GM19467 (cell line): ENCODE measurements around the gene ADISSP.
"Not testable (repeated sequence)": the region's sequence is repeated elsewhere in the genome, so short reads cannot be mapped to it uniquely, and the experiment has no call there.

ENCODE experiments used
- ATAC-seq: cut with Tn5 transposase; IDR thresholded peaks from one replicate; pipeline ENCODE4 v1.9.1; 2021; ENCODE audit warnings: mild to moderate bottlenecking, moderate library complexity; ENCODE audit not compliant: unreplicated experiment

ADISSP gene

DNA sequence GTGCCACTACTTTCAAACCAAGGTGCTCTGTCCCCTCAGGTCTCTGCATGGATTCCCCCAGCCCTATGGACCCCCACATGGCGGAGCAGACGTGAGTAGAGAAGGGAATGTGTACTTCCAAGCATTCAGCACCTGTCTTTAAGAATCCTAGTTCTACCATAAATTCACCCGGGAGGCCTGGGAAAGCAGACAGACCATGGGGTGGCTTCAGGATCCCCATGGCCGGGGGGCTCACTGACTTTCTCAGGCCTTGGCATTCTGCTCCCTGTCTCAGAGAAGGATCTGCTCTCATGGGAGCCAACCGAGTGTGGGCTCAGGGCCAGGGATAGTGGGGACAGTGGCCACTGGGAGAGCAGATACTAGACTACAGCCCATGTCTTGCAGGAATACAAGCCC, 30.8 kb upstream of the ADISSP start:
- ATAC-seq: no peak

DNA sequence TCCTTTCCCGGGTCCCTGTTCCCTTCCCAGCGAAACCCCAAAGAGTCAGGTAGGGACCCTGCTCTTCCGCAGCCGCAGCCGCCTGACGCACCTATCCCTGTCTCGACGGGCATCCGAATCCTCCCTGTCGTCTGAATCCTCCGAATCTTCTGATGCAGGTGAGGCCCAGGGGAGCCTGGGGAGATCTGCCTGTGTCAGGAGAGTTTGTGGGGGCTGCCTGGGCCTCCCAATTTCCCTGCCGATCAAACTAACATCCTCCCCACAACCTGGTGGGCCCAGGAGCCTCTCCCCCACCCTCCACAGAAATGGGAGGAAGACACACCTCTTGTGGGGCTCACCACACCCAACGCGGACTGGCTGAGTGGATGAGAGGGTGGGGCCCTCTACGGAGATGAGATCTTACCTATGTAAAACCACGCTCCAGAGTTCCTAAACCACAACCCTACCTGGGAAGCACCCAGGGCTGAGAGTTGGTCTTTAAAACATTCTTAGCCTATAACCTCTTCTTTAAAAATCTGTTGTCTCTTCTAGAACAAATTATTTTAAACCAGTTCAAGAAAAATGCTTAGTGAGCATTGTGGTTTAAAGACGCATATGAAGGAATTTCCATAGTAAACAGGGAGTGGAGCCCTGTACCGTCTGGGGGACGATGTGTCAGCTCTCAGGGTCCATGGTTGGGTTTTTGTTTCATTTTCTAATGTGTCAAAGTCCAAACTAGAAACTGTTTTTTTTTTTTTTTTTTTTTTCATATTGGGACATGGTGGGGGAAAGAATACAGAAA, 30.2 kb upstream of the ADISSP start:
- no peak for ATAC-seq

DNA sequence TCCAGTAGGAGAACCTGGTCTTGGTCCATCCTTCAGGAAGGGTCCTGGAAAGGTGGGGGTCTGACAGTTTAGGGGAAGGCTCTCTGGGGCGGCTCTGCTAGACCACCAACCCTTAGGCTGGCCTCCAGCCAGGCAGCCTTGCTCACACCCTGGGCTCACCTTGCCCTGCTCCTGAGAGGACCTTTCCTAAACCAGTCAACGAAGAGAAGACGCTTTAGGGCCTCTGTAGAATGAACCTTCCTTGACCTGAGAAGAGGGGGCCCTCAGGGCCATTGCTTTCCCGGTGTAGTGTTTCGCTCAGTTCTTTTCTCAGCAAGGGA, 29.6 kb upstream of the ADISSP start:
- no peak for ATAC-seq

DNA sequence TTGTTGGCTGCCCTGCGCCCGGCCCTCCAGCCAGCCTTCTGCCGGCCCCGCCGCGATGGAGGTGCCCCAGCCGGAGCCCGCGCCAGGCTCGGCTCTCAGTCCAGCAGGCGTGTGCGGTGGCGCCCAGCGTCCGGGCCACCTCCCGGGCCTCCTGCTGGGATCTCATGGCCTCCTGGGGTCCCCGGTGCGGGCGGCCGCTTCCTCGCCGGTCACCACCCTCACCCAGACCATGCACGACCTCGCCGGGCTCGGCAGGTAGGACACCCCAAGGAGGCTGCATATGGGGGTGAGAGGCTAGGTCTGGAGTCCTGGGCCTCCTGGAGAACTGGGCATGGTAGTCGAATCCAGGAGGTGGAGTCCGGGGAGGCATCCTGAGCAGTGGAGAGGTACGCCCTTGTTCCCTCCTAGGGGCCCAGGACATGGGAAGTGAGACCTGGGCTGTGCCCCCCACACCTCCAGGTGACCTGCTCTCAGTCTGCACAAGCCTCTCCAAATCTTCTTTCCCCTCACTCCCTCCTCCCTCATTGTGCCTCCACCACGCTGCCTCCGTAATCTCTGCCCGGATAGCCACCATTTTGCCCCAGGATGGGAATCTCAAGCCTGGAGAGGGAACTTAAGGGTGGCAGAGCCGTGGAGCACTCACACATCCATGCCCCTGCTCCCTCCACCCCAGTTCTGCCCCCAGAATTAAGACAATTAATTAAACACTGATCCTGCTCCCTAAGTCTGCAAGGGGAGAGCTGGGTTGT, 29.1 kb upstream of the ADISSP start:
- peak; percentile 3 for ATAC-seq

DNA sequence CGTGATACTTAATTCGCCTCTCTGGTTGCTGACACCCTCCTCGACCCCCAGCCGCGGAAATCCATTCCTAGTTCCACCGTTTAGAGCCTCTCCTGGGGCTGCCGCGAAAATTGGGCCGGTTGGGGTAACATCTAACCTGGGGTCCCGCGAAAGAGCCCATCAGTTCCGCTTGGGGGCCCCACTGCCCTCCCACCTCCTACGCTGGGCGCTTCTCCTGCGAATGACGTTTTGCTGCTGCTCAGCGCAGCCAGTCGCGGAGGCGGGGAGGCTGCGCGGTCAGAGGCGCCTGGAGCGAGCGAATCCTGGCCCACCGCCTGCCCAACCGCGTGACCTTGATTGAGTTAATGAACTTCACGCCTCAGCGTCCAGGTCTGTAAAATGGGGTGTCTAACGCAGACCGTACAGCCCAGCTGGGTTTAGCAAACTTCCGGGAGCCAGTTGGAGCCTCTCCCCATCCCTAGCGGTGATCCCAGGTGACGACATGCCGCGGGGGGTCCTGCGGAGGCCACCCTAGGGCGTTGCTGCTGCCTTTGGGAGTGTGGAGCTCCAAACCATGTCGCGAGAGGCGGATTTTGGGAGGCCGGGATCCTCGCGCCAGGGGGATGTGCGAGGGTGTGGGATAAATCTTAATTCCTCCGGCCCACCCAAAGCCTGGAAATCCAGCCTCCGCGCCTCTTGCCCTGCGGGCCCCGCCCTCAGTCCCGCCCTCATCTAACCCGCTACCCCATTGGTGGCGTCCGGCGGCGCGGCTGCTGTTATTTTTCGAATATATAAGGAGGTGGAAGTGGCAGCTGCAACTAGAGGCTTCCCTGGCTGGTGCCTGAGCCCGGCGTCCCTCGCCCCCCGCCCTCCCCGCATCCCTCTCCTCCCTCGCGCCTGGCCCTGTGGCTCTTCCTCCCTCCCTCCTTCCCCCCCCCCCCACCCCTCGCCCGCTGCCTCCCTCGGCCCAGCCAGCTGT, 28.2 kb upstream of the ADISSP start, which contains the start of gene CDC25B:
CDC25B (plus strand) TSS at position 800 of the 958 bp plus-strand sequence. CDS start 222 bp downstream, outside the sequence.
- peak; percentile 47 for ATAC-seq

DNA sequence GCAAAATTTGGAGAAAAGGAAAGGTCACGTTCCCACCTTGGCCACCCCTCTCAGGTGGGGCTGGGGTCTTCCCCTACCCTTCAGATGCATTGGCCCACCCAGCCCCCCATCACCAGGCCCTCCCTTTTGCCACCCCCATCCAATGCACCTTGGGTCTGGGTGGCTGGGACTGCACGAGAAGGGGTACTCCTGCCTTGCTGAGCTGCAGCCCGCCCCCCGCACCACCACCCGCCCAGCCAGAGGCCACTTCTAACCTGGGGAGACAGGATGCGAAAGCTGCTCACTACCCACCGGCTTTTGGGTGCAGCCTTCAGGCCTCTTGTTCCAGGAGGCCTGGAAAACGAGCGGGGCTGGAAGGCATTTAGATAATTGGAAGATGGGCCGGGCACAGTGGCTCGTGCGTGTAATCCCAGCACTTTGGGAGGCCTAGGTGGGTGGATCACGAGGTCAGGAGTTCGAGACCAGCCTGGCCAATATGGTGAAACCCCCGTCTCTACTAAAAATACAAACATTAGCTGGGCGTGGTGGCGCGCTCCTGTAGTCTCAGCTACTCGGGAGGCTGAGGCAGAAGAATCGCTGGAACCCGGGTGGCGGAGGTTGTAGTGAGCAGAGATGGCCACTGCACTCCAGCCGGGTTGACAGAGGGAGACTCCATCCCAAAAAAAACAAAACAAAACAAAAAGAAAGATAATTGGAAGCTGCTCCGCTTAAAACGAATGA, 27.3 kb upstream of the ADISSP start:
- no peak for ATAC-seq

DNA sequence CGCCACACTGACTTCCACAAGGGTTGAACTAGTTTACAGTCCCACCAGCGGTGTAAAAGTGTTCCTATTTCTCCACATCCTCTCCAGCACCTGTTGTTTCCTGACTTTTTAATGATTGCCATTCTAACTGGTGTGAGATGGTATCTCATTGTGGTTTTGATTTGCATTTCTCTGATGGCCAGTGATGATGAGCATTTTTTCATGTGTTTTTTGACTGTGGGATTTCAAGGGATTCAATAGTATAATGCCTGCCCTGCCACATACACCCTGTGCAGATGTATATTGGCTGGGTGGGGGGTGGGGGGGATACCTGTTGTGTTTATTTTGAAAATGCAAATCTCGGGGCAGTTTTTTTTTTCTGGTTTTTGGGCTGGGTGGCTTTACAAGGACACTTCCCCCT, 26.6 kb upstream of the ADISSP start:
- not testable (repeated sequence) for ATAC-seq

DNA sequence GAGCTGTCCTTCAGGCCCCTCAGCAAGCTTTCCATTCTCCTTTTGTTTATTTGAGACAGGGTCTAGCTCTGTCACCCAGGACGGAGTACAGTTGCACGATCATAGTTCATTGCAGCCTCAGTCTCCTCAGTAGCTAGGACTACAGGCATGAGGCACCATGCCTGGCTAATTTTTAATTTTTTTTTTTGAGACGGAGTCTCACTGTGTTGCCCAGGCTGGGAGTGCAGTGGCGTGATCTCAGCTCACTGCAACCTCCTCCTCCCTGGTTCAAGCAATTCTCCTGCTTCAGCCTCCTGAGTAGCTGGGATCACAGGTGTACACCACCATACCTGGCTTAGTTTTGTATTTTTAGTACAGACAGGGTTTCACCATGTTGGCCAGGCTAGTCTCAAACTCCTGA, 21.6 kb upstream of the ADISSP start:
- not testable (repeated sequence) for ATAC-seq

DNA sequence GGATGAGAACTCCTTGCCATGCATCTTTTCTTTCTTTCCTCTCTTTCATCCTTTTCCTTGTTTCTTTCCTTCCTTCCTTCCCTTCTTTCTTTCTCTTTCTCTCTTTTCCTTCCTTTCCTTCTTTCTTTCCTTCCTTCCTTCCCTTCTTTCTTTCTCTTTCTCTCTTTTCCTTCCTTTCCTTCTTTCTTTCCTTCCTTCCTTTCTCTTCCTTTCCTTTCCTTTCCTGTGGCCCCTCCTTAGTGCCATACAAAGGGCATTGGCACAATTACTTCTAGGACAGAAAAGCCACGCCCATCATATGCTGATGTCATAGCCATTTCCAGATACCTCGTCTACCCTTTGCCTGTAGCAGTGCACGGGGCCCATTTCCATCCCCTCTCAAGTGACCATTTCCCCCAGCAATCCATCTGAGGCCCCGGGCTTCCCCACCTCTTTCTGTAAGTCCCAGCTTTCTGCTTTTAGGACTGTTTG, 21.2 kb upstream of the ADISSP start:
- no peak for ATAC-seq

DNA sequence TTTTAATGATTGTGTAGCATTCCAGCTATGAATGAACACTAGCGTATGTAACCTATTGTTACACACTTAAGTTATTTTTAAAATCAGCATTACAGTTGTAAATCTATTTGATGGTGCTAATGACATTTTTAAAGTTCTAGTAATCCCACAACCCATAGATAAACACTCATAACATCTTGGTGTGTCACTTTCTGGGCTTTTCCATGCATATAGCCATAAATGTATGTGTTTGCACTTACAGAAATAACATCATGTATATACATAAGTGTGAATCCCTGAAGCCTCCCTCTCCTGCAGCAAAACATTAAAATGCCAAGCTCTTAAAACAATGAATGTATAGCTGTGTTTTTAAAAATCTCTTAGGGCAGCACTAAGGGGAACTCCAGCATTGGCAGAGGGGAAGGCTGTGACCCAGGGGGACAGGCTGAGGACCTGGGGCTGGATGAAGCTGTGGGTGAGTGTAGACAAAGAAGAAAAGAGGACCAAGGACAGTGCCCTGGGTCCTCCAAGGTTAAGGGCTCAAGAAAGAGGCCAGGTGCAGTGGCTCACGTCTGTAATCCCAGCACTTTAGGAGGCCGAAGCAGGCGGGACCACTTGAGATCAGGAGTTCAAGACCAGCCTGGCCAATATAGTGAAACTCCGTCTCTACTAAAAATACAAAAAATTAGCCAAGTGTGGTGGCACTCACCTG, 19.9 kb upstream of the ADISSP start:
- ATAC-seq: no peak

DNA sequence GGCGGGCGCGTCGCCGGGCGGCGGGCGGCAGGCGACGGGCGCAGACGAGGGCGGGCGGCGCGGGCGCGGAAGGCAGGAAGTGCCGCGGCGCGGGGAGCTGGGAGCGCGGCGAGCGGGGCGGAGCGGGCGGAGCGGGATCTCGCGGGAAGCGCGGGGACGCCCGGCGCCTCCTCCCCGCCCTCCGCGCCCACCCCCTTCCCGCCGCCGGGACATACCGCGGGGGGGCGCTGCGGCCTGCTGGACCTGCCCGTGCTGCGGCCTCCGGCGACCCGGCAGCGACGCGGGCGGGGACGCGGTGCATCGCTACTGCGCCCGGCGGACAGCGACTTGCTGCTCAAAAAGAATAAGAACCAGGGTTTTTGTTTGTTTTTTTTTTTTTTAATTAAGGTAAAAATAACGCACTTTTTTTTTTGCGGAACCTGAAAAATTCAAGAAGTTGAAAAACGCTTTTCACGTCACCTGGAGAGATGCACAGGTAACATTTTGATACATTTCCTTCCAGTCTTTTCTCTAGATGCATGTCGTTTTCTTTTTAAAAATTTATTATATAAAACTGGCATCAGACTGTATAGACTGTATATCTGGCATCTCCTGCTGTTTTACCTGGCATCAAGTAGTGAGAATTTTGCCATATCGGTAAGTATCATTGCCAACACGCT, 19.2 kb upstream of the ADISSP start, which contains the start of gene CENPB:
CENPB (minus strand) TSS at position 76 of the 659 bp plus-strand sequence. CDS start 257 bp downstream, outside the sequence.
- peak; percentile 71 for ATAC-seq

DNA sequence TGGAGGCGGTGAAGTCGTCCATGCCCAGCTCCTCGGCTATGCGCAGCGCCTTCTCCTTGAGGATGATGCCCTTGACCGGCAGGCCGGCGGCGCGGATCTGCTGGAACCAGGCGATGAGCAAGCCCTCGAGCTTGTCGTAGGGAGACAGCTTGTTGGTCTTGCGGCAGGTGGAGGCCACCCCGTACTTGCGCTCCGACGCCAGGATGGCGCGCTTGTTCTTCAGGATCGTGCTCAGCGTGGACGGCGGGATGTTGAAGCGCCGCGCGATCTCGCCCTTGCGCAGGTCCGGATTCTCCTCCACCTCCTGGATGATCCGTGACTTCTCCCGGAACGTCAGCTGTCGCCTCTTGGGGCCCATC, 18.6 kb upstream of the ADISSP start:
- peak; percentile 18 for ATAC-seq

DNA sequence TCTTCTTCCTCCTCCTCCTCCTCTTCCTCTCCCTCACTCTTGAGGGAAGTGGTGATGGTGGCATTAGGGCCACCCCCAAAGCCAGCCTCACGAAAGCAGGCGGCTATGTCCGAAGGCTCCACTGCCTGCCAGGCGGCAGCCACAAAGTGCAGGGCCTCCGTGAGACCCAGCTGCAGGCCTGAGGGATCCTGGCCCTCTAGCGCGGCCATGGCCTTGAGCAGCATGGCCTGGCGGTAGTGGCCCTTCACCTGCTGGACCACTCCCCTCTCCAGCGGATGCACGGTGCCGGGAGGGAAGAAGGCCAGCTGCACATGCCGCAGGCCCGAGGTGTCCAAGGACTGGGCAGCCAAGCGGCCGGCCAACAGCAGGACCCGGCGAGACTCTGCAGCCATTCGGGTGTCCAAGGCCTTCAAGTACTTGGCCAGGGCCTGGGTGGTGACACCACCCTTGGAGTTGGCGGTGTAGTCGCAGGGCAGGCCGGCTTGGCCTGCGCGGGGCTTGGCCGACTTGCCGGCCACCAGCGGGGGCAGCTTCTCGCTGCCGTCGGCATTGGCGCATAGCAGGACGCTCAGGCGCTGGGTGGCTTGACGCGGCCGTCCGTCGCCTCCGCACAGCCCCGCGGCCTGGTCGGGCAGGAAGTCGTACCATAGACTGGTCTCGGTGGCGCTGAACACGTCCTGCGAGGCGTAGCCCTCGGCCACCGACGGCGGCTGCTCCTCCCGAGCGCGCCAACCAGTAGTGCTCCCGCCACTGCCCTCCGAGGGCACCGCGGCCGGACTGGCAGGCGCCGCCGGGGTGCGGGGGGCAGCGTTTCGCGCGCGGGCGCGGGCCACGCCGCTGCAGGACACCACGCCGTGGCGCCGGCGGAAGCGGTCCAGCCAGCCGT, 17.9 kb upstream of the ADISSP start:
- ATAC-seq: no peak

DNA sequence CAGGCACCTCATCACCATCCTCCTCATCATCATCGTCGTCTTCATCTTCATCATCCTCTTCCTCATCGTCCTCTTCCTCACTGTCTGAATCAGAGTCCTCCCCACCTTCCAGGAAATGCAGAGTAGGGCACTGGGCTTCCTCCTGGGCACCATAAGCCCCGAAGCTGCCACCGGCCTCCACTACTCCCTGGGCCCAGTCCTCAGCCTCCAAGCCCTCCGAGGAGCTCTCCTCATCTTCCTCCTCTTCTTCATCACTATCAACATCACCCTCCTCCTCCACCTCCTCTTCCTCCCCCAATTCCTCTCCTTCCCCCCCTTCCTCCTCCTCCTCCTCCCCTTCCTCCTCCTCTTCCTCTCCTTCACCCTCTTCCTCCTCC, 17.3 kb upstream of the ADISSP start:
- no peak for ATAC-seq

DNA sequence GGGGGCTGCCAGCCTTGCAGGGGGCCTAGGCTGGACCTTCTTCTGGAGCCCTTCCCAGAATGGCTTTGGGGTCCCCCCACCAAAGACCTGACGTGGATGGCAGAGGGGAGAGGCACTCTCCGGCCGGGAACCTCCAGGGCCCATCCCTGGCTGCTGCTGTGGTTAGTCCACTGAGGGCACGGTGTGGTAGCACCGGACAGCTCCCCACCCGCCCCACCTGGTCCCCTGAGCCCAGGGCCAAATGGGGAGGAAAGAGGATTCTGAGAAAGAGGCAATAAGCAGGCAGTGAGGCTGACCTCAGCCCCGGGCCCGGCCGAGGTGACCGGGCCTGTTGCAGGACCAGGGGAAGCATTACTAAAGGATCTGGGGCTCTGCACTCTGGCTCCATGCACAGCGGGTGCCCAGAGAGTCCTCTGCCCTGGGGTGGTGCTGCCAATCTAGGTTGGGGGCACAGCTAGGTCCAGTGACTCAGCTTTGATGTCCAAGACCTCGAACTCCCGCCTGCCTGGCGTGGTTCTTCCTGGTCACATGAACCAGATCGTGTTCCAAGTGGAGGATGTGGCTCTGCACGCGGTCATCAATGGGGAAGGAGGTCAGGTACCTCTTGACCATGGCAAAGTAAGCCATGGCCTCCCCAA, 16.8 kb upstream of the ADISSP start:
- ATAC-seq: no peak

DNA sequence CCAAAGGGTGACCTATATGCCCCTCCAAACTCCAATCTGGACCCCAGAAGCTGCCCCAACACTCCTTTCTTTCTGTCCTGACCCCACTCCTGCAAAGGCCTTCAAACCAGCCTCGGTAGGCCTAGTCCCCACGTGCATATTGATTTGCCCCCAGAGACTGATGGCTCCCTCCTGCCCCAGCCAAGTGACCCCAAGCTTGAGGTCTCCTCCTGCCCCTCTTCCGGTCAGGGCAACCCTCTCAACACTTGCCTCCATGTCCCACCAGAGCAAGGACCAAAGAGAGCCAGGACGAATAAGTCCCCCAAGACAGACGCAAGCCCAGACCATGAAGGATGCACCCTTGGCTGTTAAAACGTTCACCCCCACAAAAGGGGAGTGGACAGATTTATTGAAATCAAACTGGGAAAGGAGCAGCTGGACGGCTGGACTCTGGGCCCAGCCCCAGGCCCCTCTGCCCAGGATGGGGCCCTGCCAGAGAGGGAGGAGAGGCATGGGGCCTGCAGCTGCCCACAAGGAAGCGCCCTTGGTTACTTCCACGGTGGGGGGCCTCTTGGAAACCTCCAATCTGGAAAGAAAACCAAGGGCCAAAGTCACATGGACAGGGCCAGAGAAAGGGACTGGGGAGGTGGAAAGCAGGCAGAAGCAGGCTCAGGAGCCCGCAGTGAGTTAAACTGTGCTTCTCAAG, 16.1 kb upstream of the ADISSP start:
- no peak for ATAC-seq

DNA sequence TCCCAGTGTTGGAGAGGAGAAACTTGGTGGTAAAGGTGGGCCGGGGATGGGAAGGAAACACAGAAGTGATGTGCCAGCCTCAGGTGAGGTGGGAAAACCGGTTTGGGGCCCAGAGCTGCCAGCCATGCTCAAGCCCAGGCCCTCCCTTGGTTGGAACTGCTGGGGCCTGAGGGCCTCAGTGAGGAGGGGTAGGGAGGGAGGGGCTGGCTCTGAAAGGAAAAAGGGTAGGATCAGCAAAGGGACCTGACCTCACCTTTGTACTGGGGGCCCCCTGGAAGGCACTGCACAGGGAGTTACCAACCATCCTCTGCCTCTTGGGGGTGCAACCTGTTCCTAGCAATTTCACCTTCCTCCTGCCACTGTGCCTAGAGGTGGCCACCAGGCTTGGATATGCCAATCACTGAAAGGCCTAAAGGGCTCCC, 15.5 kb upstream of the ADISSP start:
- ATAC-seq: no peak
